ENCODE data around the gene CD101.

Gene CD101

DNA sequence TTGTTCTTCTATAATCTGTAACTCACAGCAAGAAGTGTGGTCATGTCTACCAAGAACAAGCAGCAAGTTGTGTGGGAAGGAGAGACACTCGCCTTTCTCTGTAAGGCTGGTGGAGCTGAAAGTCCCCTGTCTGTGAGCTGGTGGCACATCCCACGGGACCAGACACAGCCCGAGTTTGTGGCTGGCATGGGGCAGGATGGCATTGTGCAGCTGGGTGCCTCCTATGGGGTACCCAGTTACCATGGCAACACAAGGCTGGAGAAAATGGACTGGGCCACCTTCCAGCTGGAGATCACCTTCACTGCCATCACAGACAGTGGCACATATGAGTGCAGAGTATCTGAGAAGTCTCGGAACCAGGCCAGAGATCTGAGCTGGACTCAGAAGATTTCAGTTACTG lies 15.5 kb downstream of the CD101 start:
- no peak for DNase-seq (ENCODE audit: low read depth)

DNA sequence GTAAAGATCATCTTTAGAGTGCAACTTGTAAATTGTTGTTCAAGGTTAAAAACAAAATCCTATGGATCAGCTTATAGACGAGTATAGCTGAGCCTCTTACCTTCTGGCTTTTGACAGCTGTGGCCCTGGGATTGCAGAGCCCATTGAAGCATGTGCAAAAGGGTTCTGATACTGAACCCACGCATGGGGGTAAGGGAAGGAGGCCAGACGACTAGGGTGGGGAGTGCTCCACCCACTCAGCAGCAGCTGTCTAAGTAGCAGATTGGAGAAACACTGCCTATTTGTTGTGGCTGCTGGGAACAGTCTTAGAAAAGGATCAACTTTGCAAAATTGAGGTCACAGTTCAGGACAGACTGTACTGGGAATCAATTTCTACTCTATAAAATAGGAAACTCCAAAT lies 16.1 kb downstream of the CD101 start:
- DNase-seq (ENCODE audit: low read depth): no peak

DNA sequence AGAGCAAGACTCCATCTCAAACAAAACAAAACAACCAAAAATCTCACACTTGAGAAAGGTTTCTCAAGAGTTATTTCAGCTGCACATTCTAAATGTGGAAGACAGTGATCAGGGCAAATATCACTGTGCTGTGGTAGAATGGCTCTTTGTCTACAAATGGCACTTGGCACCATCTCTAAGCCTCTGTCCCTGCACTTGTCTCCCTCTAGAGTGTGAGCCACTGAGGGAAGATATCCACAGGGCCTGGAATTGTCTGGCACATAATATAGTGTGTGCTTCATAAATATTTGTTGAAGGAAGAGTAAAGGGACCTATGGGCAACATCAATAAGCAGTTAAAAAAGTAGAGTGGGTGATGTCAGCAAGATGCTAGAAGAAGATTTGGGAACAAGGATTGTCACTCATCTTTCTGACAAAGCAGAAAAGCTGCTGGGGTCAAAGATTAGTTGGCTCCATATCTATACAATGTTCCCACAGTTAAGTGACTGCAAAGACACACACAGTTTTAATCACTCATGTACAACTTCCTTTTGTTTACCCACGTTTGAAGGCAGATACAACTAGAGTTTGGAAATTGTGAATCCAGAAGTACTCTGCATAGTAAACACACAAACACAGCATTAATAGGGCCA lies 19.1 kb downstream of the CD101 start:
- DNase-seq (ENCODE audit: low read depth): no peak

DNA sequence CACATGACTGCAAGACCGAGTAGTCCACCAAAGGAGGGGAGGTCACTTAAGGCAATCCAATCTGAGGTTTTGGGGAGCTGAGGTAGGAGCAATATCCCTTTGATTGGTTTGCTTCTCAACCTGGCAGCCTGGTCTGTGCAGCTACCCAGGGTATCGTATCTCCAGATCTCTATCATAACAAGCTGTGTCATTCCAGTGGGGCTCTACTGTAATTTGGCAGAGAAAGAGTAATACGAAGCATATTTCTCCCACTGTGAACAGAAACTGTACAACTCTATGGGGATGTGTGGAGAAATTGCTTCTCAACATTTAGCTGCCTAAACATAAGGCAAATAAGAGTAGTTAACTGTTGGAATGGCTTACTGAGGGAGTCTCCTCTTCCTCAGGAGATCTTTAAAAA lies 20.6 kb downstream of the CD101 start:
- DNase-seq (ENCODE audit: low read depth): no peak

DNA sequence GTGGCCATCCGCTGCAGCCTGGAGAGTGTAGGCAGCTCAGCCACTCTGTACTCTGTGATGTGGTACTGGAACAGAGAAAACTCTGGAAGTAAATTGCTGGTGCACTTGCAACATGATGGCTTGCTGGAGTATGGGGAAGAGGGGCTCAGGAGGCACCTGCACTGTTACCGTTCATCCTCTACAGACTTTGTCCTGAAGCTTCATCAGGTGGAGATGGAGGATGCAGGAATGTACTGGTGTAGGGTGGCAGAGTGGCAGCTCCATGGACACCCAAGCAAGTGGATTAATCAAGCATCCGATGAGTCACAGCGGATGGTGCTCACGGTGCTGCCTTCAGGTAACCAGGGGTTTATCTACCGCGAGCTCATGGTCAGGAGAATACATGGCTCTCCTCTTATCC lies 24.0 kb downstream of the CD101 start:
- DNase-seq (ENCODE audit: low read depth): no peak

DNA sequence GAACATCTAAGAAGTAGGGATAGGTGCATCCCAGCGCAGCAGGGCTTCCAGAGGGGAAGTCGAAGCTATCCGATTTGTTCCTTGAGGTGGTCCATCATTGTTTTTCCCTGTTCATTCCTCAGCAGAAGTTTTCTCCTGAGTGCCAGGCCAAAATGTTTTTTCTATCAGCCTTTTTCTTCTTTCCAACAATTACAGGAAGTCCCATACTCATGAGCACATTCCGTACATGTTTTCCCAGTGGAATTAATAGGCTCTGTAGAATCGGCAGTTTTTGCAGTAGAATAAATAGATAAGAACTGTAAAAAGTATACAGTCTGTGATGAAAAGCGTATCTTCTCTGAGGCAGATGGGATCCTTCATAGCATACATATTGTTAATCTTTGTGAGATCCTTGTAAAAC lies 24.8 kb downstream of the CD101 start:
- DNase-seq (ENCODE audit: low read depth): no peak

DNA sequence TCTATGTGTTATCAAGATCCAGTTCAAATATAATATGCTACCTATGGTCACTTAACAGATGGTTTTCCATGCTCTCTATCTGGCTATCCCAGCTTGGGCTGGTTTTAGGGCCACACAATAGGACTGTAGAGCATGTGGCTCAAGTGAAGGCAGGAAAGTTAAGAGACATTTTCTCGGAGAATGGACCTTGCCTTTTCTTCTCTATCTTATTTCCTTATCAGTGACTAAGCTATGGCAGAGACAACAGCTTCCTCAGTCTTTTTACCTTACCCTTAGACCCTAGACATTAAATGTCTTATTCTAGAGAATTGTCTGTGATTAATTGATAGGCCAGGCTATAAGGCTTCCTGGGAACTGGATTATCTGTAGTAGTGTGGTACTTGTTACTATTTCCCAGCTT lies 28.1 kb downstream of the CD101 start:
- DNase-seq (ENCODE audit: low read depth): no peak

DNA sequence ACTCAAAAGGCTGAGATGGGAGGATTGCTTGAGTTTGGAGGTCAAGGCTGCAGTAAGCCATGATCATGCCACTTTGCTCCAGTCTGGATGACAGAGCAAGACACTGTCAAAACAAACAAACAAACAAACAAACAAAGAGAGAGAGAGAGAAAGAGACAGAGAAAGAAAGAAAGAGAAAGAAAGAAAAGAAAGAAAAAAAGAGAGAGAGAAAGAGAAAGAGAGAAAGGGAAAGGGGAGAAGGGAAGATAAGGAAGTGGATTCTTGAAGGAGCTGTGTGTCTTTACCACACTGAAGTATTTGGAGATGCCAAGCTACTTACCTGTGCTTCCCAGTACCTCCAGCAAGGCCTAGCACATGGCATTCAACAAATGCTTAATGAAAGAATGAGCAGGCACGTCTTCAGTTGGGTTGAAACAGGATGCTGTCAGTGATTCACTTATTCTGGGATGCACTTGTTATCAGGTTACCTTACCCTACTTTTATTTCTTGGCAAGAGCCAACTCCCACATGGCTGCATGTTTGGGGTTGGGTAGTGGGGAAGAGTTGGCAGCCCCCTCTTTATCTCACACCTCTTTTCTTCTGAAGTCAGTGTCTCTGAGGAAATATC lies 28.8 kb downstream of the CD101 start:
- no peak for DNase-seq (ENCODE audit: low read depth)

DNA sequence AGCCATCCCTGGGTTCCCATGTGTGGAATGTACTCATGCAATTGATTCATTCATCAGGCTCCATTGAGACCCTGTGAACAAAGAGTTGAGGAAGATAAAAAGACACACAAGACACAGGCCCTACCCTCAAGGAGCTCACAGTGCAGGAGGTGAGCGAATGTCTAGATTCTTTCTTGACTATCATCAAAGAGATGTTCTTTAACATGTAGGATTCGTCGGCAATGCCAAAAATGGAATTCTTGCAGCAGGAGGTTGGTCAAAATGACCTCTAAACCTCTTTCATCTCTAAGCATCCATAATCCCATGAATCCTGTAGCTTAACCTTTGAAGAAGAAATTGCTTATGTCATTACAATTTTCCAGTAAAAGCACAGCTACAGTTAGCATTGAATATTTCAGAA lies 30.7 kb downstream of the CD101 start:
- DNase-seq (ENCODE audit: low read depth): no peak

DNA sequence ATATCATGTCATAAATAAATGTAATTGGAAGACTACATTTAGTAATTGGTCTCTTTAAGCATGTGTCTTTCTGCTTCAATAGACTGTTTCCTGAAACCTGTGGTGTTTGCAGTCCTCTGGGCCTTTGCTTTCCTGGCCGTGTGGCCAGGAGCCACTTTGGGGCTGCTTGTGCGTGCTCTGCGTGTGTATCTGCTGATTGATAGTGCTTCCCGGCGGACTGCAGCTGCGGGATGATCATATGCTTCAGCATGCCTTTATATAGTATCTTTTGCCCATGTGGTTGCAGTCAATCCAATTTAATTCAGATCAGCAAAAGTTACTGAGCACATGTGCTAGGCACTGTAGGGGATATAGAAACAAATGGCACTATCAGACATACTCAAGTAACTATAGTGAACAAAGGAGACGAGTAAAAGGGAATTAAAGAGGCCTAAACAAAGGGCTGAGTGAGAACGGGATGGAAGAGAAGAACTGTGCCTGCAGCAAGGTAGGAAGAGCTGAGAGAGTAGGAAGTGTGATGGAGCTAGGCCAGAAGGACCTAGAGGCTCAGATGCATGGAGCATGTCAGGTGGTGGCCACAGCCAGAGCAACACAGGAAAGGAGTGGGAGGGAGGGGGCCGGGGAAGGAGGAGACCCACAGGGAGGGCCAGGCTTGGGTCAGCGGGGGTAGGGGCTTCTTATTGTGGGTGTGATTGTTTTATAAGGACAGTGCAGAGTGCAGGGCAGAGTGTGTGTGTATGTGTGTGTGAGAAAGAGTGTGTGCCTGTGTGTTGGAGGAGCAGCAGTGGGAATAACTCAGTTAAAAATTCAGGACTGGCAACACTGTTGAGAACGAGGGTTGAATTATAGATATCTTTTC lies 31.4 kb downstream of the CD101 start:
- DNase-seq (ENCODE audit: low read depth): no peak

DNA sequence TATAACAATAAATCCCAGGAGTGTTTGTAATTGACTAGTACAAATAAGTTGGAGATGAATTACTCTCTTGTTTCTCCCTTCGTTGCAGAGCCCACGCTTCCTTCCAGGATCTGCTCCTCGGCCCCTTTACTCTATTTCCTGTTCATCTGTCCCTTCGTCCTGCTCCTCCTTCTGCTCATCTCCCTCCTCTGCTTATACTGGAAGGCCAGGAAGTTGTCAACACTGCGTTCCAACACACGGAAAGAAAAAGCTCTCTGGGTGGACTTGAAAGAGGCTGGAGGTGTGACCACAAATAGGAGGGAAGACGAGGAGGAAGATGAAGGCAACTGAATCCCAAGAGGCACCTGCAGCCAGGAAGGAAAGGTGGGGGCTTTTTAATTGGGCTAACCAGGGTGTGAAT lies 32.2 kb downstream of the CD101 start:
- no peak for DNase-seq (ENCODE audit: low read depth)

DNA sequence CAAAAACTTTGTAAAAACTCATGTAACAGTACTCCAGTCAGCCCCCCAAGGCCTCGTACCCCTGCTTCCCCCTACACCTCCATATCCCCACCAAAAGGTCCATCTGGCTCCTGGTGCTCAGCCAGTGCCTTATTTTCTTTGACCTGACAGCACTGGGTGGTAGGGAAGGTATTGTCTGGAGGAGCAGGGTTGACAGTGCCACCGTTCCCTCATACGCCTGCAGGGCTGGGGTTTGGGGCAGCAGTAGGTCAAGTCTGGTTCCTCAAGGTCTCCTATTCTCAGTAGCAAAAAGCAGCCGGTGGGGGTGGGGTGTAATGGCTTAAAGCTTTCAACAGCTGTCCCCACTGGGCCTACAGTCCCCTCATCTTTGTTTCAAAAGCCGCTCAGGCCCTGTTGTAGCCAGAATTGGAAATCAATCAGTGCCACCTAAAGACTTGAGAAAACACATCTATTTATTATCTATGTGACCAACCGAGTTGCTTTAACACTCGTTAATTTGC lies 33.3 kb downstream of the CD101 start:
- no peak for DNase-seq (ENCODE audit: low read depth)

DNA sequence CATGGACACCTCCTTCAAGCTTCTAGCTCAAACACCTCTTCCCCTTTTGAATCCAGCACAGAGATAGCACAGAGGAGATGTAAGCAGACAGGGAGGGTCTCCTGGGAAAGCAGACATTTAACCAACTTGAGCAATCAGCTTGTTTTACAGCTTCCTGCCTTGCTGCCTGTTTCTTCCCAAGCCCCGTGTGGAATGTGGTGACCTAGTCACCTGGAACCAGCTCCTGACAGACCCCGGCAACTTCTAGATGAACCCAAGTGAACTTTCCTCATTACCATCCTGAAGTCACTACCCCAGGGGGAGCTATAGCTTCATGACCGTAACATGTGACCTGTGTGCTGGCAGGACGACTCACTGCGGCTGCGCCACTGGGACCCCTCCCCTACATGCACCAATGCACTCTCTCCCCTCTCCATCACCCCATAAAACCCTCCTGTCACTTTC lies 34.5 kb downstream of the CD101 start:
- DNase-seq (ENCODE audit: low read depth): no peak

DNA sequence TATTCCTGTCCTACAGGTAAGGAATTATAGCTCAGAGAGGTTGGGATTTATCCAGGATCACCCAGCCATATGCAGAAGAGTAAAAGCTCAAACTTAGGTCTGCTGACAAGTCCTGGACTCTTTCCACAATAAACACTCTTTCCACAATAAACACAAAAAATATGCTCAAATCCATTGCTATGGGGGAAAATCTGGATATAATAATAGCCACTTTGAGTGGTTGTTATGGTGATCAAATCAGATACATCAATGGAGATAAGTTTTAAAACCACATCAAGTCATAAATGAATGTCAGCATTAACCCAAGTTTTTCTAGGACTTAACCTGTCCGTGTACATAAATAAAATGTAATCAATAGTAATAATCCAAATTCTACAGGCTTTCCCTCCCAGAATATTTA lies 36.2 kb downstream of the CD101 start:
- DNase-seq (ENCODE audit: low read depth): no peak

DNA sequence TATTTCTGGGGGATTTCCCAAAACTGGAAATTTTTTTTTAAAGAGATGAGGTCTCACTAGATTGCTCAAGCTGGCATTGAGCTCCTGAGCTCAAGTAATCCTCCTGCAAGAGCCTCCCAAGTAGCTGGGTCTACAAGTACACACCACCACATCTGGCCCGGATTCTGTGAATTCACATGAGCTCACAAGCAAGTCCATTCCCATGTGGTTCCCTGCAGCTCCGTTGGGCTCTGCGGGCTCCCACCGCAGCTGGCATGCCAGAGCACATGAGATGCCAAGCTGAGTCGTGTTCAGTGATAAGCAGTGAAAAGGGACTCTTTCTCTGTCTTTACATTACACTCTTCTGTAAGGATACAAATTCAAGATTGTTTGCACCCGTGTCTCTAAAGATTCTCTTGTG lies 36.7 kb downstream of the CD101 start:
- no peak for DNase-seq (ENCODE audit: low read depth)

DNA sequence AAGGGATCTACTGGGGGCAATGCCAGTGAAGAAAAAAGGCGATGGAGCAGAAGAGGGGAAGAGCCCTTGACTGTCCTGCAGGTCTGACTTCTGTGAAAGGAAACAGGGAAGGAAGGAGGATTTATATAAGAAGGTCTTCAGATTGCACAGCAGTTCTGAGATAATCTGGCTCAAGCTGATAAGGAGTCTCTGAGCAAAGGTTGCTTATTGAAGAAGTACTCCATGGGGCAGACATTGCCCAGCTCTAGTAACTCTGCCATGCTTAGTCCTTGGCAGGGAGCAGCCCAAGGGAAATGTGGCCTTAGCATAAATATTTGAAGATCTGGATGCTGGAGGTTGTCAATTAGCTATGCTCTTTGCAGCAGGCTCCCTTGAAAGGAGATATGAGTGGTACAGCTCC lies 42.7 kb downstream of the CD101 start:
- DNase-seq (ENCODE audit: low read depth): no peak

DNA sequence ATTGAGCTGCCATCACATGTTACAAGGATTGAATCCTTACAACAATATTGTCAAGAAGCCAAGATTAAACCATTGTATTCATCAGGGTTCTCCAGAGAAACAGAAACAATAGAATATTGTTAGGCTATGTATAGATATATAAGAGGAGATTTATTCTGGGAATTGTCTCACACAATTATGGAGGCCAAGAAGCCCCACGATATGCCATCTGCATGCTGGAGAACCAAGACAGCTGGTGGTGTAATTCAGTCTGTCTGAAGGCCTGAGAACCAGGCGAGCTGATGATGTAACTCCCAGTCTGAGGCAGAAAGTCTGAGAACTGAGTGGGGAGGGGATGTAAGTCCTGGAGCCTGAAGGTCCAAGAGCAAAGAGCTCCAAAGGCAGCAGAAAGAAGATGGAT lies 44.1 kb downstream of the CD101 start:
- no peak for DNase-seq (ENCODE audit: low read depth)

DNA sequence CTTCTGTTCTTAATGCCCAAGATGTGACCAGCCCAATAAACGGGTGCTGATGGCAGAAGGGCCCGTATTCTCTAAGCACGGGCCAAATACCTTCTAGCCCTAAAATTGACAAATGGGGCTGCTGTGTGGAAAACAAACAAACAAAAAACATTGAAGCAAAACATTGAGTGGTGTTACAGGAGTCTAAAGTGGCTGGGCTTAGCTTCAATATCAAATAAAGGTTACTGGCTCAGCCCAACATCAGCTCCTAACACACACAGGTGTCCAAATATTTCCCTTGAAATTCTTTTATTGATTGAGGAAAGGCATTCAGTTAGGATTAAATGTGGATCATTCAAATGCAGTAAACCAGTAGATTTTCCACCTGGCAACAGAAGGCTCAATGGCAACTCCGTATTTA lies 45.2 kb downstream of the CD101 start:
- no peak for DNase-seq (ENCODE audit: low read depth)

DNA sequence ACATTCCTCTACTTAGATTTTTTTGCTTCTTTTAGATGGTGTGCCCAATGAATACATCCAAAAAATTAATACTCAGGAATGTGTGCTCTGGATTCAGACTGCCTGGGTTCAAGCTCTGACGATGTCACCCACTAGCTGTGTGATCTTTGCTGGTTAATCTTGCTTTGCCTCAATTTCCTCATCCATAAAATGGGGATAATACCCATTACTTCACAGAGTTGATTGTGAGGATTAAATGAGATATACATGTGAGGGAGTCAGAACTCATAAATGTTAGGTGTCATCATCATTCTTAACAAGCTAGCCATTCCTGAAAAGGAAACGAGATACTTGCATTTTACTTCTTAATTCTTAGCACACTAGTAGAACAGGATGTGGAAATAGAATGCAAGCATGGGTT lies 45.7 kb downstream of the CD101 start:
- no peak for DNase-seq (ENCODE audit: low read depth)

DNA sequence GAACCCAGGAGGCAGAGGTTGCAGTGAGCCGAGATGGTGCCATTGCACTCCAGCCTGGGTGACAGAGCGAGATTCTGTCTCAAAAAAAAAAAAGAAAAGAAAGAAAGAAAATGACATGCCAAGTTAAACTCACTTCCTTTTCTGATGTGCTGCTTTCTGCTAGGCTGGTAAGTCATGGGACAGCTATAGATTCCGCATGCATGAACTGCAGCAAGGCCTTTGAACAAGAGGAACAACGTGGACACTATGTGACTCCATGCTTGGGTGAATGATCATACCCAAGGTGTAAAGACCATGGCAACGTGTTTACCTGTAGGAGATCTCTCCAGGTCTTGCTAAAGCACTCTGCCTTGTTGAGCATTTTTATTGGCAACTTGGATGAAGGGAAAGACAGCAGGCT lies 48.3 kb downstream of the CD101 start:
- no peak for DNase-seq (ENCODE audit: low read depth)

DNA sequence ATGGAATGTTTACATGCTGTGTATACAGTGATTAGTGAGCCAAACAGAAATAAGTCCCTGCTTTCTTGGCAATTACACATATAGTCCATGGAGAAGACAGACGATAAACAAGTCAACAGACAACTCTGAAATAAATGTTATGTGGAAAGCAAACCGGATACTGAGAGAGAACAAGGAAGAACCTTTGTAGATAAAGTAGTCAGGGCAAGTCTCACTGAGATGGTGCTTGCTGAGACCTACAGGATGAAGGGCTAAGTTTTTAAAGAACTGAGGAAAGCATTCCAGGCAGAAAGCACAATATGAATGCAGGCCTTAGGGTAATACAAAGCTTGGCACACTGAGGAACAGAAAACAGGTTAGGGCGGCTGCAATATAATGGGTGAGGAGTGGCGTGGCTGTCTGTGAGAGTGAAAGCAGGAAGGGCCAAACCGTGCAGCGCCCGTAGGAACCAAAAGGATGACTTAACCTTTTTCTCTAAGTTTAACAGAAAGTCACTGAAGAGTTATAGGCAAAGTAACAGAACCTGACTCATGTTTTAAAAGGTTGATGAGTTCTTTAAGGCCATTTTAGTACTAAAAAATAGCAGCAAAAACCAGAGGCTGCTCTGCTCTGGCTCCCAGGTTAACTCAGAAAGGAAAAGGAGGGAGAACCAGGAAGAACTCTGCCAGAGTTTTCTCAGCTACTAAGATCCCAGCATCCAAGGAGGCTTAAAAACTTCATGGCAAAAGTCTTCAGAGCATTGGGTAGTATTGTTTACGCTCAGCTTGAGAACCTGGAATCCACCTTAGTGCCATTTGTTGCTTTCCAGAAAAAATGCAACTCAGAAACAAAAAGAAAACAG lies 49.9 kb downstream of the CD101 start:
- no peak for DNase-seq (ENCODE audit: low read depth)

DNA sequence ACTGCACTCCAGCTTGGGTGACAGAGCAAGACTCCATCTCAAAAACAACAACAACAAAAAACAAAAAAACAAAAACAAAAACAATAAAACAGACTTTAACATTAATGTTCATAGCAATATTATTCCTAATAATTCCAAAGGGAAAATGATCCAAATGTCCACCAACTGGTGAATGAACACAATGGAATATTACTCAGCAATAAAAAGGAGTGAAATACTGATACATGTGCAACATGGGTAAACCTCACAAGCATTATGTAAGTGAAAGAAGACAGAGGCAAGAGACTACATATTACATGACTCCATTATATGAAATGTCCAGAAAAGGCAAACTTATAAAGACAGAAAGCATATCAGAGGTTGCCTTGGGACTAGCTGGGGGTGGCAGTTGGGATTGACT lies 52.5 kb downstream of the CD101 start:
- no peak for DNase-seq (ENCODE audit: low read depth)

Data from GM04504 (cell line).